Measurements from ENCODE around the gene TOPBP1.
"Not testable (repeated sequence)": the region's sequence is repeated elsewhere in the genome, so short reads cannot be mapped to it uniquely, and the experiment has no call there.

The TOPBP1 gene

DNA sequence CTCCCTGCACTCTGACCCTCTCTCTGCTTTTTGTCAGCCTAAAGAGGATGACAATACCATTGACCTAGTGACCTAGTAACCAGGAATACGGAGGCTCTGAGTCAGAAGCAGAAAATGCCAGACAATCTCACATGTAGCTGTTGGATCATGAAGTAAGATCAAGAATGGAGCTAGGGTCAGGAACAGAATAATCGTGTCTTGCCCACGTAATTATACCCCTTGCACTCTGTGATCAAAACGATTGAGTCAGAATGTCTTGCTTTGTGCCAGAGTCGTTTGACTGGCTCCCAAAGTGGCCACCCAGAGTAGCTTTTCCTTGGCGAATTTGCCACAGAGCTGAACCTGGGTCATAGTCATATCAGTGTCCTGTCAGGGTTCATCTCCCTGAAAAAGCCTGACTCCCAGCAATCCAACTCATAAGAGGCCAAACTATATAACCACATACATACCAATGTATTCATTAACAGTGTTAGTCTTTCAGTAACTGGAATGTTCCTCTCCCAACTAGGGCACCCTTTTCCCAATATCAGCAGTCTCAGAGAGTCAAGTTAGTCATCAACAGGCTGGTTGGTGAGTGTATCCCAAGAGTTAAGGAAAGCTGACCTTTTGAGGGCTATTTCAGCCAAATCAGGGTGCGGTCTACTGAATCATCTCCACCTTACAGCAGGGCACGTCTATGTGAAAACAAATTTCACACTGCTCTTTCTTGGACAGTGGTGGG, 93.3 kb downstream of the TOPBP1 start:
- DNase-seq, result no peak

DNA sequence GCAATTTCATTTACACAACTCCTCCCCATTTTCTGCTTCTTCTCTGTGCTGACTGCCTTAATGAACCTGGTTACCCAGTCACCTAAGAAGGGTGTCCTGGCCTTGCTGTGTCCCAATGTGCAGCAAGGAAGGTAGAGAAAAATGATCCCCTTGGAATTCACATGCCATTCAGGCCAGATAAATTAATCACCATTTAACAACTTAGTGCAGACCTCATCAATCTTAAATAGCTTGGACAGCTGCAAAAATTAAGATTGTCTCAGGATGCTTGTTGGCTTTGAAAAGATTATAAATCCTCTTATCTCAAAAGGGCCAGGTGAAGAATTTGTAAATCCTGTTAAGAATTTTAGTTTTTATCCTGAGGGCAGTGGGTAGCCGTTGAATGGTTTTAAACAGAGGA, 97.9 kb downstream of the TOPBP1 start:
- no peak for DNase-seq

DNA sequence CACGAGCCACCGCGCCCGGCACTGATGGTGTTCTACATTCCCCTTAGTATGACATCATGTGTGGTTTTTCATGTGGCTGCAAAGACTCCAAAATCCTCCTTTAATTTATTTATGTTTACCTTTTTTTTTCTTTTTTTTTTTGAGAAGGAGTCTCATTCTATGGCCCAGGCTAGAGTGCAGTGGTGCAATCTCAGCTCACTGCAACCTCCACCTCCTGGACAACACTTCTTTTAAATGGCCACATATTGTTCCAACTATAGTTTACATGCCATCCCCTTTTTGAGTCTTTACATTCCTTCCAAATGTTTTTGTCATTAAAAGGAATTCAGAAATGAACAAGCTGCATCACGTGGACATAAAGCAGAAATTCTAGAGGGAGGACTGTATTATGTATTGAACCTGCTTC, 98.6 kb downstream of the TOPBP1 start:
- DNase-seq, result no peak

DNA sequence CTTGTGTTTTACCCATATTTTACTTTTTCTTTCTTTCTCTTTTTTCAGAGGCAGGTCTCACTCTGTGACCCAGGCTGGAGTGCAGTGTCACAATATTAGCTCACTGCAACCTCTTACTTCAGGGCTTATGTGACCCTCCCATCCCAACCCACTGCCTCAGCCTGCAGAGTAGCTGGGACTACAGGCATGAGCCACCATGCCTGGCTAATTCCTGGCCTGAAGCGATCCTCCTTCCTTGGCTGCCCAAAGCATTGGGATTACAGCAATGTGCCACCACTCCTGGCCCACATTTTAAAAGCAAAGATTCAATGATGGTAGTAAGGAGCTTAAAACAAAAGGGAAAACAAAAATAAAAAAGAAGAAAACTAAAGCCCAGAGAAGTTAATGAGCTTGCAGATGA, 99.4 kb downstream of the TOPBP1 start:
- no peak for DNase-seq

DNA sequence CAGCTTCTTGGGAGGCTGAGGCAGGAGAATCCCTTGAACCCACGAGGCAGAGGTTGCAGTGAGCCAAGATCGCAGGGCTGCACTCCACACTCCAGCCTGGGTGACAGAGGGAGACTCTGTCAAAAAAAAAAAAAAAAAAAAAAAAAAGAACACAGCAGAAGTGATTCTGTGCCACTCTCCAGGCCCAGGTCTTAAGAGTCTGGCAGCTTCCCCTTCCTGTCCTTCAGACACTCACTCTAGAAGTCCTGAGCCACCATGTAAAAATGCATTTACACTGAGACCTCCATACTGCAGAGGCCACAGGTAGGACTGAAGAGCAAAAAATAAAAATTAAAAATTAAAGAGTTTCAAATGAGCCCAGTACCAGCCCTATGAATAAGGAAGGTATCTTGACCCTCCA, 100.1 kb downstream of the TOPBP1 start:
- no peak for DNase-seq

DNA sequence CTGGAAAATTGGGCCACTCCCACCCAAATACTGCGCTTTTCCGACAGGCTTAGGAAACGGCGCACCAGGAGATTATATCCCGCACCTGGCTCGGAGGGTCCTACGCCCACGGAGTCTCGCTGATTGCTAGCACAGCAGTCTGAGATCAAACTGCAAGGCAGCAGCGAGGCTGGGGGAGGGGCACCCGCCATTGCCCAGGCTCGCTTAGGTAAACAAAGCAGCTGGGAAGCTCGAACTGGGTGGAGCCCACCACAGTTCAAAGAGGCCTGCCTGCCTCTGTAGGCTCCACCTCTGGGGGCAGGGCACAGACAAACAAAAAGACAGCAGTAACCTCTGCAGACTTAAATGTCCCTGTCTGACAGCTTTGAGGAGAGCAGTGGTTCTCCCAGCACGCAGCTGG, 110.2 kb downstream of the TOPBP1 start:
- DNase-seq, result not testable (repeated sequence)

All from NCI-H1105 treated with DMSO at 0.1 percent for 48 hours (cell line).